HG02571 (cell line): ENCODE results near the gene MAN1A2.
A peak's percentile ranks its signal among the peaks of the same experiment; 100 is the strongest.

Experiments used
- ATAC-seq: cut with Tn5 transposase; IDR thresholded peaks from one replicate; pipeline ENCODE4 v1.9.1; 2021; ENCODE audit warnings: mild to moderate bottlenecking, moderate library complexity; ENCODE audit not compliant: unreplicated experiment

MAN1A2 gene

DNA sequence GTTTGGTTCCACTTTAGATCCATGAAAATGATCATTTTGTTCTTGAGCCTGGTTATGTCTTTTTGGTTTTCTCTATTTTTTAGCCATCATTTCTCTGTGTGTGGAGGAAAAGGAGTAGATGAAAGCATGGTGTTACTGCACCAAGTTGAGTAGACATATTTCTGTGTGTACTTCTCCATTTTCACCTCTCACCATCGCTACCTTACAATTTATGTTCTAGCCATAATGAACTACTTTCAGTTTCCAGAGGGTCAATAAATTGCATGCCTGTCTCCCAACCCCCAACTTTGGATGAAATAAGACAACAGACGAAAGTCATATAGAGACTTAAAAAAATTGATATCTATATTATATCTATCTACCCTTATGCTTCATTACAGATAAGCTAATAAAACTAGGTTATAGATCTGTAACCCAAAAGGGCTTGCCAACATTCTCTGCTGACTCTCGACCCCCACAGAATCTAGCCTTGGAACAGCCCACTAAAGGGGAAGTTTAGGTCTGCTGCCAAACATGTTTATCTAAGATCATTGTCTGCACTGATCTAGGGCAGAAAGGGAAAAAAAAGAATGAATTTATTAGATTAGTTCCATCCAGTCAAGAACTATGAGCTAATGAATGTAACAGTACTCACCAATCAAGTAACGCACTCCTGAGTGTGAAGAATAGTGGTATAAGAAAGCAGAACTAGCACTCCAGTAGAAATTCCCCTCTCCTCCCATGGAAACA lies 7.5 kb upstream of the MAN1A2 start:
- no peak for ATAC-seq

DNA sequence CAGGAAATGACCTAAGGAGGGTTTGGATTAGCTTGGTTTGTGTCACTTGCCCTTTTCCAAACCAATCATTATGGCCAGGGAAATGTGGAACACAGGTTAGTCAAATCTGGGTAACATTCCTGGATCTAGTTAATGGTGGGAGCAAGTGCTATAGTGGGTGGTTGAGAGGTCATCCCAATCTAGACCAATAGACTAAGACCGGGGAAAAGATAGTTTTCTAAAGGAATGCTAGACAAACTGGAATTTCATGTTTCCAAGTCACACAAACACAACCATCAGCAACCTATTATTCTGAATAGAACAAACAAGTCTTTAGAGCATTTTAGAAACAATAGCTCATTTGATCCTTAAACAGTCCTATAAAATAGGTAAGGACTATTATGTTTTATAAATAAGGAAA lies 4.3 kb upstream of the MAN1A2 start:
- no peak for ATAC-seq

DNA sequence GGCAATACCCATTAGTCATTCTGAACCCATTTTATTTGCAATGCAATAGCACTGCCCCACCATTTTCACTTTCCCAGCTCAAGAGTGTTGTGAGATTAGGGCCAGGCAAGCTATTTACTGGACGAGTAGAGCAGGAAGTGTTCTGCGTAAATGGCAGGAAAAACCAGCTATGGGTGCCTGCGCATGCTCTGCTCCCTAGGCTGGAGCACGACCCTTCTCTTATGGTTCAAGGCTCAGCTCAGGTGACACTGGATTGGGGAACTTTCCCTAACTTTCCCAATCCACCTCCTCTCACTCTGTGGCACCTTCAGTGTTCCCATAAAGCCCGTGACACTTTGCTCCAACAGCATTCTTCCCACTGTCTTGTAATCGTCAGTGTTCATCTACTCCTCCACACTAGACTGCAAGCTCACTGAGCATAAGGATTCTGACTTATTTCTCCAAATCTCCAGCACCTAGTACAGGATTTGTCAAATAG lies 3.6 kb upstream of the MAN1A2 start:
- no peak for ATAC-seq

DNA sequence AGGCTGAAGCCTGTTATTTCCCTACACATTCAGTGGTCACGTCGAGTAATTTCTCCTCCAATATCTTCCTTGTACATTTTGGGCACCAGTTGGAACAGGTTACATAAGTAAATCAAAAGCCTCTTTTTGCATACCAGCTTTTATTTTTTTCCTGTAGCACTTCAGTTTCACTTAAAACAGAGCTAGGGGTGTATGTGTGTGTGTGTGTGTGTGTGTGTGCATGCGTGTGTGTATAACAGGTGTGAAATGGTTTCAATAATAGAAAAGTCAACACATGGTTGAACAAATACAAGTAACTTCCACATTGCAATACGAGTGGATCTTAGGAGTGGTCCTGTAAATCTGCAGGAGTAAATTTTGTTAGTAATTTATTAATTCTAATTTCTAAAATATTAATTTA lies 3.0 kb upstream of the MAN1A2 start:
- ATAC-seq: no peak

DNA sequence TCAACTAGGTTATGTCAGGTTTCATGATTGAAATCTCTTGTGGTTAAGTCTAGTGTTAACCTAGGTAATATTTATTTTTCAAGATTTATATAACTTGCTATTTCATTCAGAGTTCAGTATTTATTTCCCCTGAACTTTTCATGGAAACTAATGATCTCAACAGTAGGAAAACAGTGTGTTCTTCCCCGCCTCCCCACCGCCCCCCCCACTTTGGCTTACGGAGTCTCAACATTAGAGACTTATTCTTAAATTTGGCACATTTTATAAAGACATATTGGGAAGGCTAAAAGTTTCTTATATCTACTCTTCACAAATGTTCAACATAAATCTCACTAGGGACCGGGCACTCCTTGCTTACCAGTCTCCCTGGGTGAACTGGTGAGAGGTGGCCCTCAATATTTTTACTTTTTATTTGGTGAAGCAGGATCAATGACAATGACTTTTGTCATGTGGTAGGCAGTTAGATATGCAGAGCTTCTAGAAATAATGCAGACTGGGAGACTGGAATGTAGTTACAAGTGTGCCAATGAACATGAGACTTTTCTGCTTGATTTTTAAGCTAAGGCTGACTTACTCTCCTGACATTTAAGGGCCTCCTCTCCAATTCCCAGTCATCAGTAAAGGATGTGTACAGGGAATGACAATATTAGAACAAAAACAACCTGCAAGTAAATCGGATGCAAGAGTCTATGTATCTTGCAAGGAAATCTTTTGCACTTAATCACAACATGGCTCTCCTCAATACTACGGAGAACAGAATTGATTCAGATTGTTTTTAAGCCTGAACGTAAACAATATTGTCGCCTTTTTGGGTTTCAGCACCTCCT lies 1.7 kb upstream of the MAN1A2 start:
- ATAC-seq: no peak

DNA sequence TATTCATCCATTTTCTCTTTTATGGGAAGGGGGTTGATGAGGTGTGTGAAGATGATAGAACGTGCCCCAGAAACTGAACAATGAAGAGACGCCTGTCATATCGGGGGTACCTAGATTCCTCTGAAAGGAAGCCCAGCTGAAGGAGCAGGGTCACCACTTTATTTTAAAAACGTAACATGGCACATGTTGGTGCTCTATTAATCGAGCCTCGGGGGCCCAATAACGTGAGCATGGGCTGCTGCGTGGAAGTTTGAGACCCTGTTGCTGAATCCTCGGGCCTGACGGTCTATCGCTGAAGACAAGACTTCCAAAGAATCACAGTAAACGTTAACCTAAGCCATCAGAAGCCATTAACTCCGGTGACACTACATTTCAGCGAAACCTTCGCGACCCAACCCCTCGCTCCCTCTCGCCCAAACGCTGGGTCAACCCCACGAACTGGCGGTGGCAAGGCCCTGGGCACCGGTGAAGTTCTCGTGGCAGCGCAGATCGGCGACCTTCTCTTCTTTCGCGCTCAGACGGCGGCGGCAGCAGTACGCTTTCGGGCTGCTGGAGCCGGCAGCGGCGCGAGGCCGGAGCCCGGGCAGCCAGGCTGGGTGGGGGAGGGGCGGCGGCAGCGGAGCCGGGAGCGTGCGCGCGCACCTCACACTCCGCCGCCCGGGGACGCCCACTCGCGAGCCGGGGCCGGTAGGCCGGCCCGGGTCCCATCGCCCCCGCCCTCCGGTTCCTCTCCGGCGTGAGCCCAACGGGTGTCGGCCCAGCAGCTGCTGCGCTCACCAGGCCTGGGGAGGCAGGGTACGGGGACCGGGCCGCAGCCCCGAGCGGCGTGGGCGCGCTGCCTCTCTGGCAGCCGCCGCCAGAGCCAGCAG lies 838 bp upstream of the MAN1A2 start:
- peak; percentile 43 for ATAC-seq

DNA sequence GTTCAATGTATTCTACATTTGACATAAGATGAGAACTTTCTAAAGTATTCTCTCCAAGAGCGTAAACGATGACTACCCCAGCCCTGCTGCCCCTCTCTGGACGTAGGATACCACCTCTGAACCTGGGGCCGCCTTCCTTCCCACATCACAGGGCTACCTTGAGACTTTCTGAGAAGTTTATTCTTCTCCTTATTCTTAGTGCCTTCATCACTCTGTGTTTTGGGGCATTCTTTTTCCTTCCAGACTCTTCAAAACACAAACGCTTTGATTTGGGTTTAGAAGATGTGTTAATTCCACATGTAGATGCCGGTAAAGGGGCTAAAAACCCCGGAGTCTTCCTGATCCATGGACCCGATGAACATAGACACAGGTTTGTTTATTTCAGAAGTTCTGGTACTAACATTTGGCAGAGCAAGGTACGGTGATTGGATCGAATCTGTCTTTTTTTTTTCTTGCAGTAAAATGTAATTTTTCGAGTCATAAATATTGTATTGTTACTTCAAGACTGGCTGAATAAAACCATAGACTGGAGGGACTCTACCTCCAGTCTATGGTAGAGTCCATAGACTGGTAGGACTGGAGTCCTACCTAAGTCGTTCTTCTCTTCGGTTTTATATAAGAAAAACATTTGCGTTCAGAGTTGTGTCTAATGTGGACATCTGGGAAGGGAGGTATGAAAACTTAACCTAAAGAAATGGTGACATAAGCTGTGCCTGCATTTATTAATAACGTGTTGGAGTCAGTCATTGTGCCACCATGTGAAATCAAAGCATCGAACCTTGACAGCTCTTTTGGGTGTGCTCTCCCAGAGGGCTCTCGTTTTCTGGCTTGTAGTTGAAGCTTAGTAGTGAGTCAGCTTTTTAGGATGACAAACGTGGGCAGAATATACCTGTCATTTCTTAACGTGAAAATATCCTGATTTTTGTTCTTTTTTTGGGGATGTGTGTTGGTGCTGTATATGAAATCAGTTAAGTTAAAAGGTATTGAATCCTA lies 1.2 kb downstream of the MAN1A2 start:
- ATAC-seq: no peak

DNA sequence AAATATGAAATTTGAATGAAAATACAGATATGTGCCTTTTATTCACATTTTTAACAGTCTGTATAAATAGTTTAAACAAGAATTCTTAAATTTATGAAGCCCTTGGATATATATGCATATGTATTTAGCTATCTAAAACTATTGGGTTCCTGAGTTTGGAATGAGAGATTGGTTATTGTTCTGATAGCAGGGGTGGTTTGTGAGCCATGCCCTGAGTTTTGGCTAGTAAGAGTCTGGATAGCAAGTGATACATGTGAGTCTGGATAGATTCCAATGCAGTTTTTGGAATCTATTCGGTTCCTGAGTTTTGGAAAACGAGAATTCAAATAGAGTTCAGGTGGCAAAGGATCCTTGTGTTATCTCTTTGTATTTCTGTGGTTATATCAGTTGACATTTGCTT lies 2.8 kb downstream of the MAN1A2 start:
- no peak for ATAC-seq

DNA sequence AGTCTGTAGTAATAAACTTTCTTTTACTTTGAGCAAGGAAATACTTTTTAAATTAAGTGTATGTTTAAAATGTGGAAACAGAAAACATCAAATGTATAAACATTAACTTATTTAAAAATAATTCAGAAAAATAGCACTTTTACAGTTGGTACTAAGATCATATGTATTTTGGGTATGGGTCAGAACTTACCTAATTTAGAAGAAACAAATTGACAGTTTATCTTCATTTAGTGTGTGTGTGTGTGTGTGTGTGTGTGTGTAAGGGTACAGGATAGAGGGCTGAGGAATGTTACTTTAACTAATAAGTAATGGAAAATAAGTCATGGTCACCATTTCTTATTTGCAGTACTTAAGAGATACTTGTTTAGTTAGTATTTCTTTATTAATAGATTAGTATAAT lies 3.3 kb downstream of the MAN1A2 start:
- ATAC-seq: no peak

DNA sequence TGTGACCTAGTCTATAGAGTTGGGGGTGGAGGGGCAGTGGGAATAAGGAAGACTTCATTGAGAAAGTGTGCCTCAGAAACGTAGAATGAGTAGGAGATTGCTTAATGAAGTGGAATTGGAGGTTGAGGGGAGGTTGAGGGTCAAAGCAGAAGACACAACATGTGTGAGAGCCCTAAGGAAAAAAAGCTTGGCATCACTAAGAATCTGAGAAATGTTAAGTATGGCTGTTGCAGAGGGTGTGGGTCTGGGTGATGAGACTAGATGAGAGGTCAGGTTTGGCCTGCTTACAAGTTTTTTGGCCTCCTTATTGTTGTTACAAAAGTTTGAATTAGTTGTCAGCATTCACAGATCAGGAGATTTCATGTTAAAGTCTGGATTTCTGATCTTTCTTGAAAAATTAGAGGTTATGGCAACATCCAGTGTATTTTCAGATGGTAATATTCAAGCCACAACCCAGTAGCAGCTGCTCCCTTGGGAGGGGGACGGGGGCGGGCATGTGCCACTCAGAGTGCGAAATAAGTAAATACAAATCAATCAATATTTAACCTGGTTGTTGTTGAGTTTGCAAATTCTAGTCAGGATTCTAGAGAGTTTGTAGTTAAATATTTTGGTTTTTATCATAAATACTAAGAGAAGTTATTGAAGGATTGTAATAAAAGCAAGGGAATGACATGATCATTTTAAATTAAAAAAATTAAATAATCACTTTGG lies 4.3 kb downstream of the MAN1A2 start:
- ATAC-seq: no peak

DNA sequence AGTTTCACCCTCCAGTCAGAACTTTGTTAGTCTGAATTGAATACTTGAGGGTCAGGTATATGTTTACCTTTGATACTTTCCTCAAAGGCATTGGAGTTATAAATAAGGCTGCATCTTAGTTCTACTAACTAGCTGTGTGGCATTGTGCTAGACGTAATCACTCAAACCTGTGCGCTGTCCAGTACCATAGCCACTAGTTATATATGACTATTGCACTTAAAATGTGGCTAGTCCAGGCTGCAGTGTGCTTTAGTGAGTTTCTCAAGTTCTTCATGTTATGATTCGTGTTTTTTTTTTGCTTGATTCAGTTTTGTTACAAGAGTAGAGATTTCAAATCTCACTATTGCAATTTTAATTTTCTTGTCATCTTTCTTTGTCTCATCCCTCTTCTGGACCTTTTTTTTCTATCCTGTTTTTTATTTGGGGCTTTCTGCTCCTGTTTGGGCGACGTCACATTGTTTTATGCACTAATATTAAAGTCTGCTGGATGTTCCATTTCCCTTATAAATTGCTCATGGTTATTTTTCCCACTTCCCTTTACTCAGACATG lies 5.7 kb downstream of the MAN1A2 start:
- no peak for ATAC-seq

DNA sequence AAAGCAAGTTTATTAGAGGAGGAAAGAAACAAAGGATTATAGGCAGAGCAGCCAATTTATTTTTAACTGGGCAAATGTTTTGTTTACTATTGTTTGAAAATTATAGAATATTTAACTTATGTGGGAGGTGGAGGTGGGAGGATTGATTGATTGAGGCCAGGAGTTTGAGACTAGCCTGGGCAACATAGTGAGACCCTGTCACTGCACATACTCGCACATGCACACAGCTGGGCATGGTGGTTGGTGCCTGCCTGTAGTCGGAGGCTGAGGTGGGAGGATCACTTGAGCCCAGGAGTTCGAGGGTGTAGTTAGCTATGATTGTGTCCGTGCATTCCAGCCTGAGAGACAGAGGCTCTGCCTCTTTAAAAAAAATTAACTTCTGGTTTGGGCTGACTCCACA lies 6.7 kb downstream of the MAN1A2 start:
- ATAC-seq: no peak

DNA sequence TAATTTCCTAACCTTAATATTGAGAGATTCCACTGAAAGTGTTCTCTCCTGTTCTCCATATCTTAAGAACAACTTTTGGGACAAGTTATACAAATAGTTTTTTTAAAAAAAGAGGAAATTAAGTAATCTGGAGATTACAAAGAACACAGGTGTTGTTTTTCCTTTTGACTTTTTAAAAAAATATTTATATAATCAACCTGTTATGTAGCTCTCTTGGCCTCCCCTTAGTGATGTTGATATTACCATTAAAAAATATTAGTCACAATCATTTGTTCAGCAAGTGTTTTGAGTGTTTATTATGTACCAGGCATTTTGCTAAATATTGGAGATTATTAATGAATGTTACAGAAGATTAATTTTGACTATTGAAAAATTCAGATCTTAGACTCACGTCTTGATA lies 8.1 kb downstream of the MAN1A2 start:
- no peak for ATAC-seq

DNA sequence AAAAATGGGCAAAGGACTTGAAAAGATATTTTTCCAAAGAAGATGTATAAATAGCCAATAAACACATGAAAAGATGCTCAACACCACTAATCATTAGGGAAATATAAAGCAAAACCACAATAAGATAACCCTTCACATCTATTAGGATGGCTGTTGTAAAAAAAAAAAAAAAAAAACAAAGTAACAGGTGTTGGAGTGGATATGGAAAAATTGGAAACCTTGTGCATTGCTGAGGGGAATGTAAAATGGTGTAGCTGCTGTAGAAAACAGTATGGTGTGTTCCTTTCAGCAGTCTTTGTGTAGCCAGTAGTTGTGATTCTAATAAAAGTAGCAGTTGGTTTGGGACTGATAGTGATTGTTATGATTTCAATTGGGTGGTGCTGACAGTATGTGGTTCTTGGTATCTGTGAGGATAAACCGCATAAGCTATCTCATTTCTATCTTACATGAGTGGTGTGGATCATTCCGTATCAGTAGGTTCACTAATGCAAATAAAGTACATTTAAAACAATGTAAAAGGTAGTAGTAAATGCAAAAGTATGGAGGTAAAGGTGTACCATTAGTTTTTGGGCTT lies 19.9 kb downstream of the MAN1A2 start:
- no peak for ATAC-seq

DNA sequence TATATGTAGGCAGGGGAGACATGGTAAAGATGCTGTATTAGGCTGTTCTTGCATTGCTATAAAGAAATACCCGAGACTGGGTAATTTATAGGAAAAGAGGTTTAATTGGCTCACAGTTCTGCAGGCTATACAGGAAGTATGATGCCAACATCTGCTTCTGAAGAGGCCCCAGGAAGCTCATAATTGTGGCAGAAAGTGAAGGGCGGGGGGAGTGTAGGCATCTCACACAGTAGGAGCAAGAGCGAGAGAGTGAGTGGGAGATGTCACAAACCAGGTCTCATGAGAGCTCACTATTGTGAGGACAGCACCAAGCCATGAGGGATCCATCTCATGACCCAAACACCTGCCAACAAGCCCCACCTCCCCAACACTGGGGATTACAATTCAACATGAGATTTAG lies 21.1 kb downstream of the MAN1A2 start:
- no peak for ATAC-seq

DNA sequence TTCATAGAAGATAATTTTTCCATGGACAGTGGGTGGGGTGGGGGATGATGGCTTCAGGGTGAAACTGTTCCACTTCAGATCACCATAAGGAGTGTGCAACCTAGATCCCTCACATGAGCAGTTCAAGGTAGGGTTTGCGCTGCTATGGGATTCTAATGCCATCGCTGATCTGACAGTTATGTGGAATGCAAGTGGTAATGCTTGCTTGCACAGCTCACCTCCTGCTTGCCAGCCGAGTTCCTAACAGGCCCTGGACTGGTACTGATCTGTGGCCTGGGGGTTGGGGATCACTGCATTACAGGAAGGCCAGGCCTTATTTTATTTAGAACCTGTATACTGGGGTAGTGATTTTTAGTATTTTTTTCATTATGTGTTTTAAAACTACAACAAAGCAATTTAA lies 22.0 kb downstream of the MAN1A2 start:
- no peak for ATAC-seq

DNA sequence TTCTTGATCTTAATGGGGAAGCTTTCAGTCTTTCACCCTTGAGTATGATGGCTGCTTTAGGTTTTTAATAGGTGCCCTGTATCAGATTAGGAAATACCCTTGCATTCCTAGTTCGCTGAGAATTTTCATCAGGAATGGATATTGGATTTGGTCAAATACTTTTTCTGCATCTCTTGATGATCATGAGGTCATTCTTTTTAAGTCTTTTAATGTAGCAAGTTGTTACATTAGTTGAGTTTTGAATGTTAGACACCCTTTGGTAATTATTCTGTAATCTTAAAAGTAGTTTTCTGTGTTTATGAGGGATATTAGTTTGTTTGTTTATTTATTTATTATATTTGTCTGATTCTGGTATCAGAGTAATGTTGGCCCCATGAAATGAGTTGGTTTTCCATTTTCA lies 22.5 kb downstream of the MAN1A2 start:
- no peak for ATAC-seq

DNA sequence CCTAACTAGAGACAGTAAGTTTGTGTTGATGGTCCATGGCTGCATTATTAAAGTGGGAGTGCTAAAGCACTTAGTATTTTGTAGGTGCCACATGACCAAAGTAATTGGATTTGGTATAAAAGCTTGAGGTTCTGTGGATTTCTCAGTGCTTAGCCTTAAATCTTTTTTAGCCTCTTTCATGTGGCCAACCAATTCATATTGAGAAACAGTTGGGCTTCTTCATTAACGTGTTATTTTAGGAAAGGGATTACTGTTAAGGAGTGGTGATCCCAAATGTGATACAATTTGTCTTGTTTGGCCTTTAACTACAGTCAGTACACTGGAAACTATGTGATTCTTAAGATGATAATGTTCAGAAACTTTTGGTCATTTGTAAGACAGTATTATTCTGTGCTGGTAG lies 25.5 kb downstream of the MAN1A2 start:
- ATAC-seq: no peak

DNA sequence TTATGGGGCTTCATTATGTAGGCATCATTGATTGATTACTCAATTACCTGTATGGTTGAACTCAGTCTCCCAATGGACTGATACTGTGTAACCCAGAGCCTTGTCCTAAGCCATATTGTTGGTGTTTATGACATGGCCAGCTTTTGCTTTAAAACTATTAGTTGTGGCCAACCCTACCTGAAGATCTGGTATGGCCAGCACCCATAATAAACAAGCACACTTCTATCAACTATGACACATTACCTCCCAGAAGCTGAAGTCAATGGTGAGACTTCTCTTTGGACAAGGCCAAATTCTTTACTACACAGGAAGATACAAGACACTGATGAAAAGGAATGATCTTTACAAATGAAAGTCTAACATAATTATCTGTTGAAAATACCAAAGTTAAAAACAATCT lies 28.8 kb downstream of the MAN1A2 start:
- ATAC-seq: no peak
